Astrocyte (in vitro differentiated cells and primary cell): ENCODE measurements around the gene KCNA5.

Experiments used
- EZH2 ChIP-seq: IDR thresholded peaks from 2 replicates; pipeline ENCODE4 v1.6.1; 2012; ENCODE audit warnings: mild to moderate bottlenecking, low read length, inconsistent platforms; ENCODE audit not compliant: insufficient read depth
- TF ChIP-seq, protein P1 (sequence below): IDR thresholded peaks from 2 replicates; pipeline ENCODE4 v1.5.1; 2011; ENCODE audit warnings: low read depth, mild to moderate bottlenecking, inconsistent platforms, low read length, moderate library complexity; ENCODE audit not compliant: insufficient read depth

DNA sequence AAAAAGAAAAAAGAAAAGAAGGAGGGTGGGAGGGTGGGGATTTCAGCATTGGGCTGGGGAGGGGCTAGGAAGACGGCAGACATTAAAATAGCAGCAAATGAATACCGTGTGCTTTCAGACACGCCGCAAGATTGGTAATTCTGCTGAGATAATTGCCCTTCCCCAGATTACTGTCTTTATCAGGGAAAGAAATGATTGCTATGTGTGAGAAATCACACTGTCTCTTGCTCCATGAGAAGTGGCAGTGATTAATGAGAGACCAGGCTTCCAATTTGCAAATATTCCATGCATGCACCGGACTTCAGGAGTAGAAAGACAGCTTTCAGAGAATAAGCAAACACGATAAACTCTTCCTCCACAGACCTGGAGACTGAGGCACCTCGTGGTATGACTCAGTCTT, 7.6 kb upstream of the KCNA5 start:
- TF ChIP-seq, protein P1, sequence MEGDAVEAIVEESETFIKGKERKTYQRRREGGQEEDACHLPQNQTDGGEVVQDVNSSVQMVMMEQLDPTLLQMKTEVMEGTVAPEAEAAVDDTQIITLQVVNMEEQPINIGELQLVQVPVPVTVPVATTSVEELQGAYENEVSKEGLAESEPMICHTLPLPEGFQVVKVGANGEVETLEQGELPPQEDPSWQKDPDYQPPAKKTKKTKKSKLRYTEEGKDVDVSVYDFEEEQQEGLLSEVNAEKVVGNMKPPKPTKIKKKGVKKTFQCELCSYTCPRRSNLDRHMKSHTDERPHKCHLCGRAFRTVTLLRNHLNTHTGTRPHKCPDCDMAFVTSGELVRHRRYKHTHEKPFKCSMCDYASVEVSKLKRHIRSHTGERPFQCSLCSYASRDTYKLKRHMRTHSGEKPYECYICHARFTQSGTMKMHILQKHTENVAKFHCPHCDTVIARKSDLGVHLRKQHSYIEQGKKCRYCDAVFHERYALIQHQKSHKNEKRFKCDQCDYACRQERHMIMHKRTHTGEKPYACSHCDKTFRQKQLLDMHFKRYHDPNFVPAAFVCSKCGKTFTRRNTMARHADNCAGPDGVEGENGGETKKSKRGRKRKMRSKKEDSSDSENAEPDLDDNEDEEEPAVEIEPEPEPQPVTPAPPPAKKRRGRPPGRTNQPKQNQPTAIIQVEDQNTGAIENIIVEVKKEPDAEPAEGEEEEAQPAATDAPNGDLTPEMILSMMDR: no peak
- TF ChIP-seq EZH2: no peak
